ENCODE measurements around the gene RAD51D. TPM values are rescaled to one million over a fixed set of nuclear protein-coding genes. Genes with fewer than 3 reads are reported as not detected.

Gene RAD51D
- polyA plus RNA-seq, 1 of the 3 experiments (the other 2 are of a cell fraction): 11.6 TPM

DNA sequence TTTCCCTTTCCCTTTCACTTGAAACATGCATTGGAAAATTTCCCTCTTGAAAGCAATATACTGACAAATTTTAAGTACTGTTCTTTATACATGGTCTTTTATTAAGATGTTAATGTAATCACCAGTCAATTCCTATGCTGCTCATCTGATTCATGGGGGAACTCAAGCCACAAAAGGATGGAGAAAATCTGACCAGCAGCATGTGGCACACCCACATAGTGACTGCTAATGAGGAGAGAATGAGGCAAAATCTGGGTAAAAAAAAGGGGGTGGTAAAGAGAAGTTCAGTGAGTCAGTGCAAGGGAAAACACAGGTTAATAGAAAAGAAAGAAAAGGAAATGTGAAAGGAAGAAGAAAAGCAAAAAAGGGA, 67.4 kb downstream of the RAD51D start:
- CTCF ChIA-PET: no interaction called here
- H3K4me1 ChIP-seq (ENCODE audit: control insufficient read depth in 1 of 2, insufficient read depth in 2 of 2, low read depth in 1 of 2, low read length in 1 of 2): peaks cover 0 to 5% of the 10 kb centered on the region in 2 experiments; a peak in 2 of 4 replicates
- peaks cover 9% of the 10 kb centered on the region for H3F3A ChIP-seq (replicated peaks; ENCODE audit: insufficient read depth)
- no peaks in the 10 kb centered on the region for H3K36me3 ChIP-seq (replicated peaks in 1 of 2; ENCODE audit: control insufficient read depth in 1 of 2, insufficient read depth in 2 of 2, low read length in 1 of 2)
- peak overlapping the region in 1 of 2 experiments; percentile 28; a peak in 2 of 4 replicates for H3K27ac ChIP-seq (ENCODE audit: low read depth in 2 of 2, low read length in 1 of 2)
- H4K20me1 ChIP-seq (ENCODE audit: insufficient read depth): 0 out of 2 replicates have a peak, but pooled peaks cover 2% of the 10 kb centered on the region
- no peaks in the 10 kb centered on the region for H3K9me2 ChIP-seq
- no peak overlapping the region for H3K4me3 ChIP-seq (ENCODE audit: low read depth in 2 of 2, low read length in 1 of 2)
- no peak overlapping the region for H2AFZ ChIP-seq (ENCODE audit: low read depth)
- no peaks in the 10 kb centered on the region for H3K27me3 ChIP-seq (ENCODE audit: insufficient read depth)
- H3K4me2 ChIP-seq: peak overlapping the region; percentile 29; the same call in 1 of the 2 replicates
- no peak overlapping the region for H3K9ac ChIP-seq
- no peak for DNase-seq
- TF ChIP-seq TCF12 (IDR thresholded peaks at IDR 0.05): peak; percentile 2; the same call in 1 of the 2 replicates
- TF ChIP-seq, protein P1, sequence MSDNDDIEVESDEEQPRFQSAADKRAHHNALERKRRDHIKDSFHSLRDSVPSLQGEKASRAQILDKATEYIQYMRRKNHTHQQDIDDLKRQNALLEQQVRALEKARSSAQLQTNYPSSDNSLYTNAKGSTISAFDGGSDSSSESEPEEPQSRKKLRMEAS (IDR thresholded peaks at IDR 0.05; ENCODE audit: low read depth): no peak
- TF ChIP-seq, protein P2, sequence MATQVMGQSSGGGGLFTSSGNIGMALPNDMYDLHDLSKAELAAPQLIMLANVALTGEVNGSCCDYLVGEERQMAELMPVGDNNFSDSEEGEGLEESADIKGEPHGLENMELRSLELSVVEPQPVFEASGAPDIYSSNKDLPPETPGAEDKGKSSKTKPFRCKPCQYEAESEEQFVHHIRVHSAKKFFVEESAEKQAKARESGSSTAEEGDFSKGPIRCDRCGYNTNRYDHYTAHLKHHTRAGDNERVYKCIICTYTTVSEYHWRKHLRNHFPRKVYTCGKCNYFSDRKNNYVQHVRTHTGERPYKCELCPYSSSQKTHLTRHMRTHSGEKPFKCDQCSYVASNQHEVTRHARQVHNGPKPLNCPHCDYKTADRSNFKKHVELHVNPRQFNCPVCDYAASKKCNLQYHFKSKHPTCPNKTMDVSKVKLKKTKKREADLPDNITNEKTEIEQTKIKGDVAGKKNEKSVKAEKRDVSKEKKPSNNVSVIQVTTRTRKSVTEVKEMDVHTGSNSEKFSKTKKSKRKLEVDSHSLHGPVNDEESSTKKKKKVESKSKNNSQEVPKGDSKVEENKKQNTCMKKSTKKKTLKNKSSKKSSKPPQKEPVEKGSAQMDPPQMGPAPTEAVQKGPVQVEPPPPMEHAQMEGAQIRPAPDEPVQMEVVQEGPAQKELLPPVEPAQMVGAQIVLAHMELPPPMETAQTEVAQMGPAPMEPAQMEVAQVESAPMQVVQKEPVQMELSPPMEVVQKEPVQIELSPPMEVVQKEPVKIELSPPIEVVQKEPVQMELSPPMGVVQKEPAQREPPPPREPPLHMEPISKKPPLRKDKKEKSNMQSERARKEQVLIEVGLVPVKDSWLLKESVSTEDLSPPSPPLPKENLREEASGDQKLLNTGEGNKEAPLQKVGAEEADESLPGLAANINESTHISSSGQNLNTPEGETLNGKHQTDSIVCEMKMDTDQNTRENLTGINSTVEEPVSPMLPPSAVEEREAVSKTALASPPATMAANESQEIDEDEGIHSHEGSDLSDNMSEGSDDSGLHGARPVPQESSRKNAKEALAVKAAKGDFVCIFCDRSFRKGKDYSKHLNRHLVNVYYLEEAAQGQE (IDR thresholded peaks at IDR 0.05; ENCODE audit: low read depth, low read length): no peak
- TF ChIP-seq RFX5 (IDR thresholded peaks at IDR 0.05; ENCODE audit: low read length): no peak
- TF ChIP-seq NFIC (IDR thresholded peaks at IDR 0.05; ENCODE audit: borderline replicate concordance): no peak
- TF ChIP-seq TEAD4 (IDR thresholded peaks at IDR 0.05; ENCODE audit: borderline replicate concordance, insufficient read depth): no peak
- H3K79me2 ChIP-seq (ENCODE audit: insufficient read depth): peaks cover 17% of the 10 kb centered on the region
- POLR2A ChIA-PET: no interaction called here
- no peaks in the 10 kb centered on the region for H3K9me3 ChIP-seq

DNA sequence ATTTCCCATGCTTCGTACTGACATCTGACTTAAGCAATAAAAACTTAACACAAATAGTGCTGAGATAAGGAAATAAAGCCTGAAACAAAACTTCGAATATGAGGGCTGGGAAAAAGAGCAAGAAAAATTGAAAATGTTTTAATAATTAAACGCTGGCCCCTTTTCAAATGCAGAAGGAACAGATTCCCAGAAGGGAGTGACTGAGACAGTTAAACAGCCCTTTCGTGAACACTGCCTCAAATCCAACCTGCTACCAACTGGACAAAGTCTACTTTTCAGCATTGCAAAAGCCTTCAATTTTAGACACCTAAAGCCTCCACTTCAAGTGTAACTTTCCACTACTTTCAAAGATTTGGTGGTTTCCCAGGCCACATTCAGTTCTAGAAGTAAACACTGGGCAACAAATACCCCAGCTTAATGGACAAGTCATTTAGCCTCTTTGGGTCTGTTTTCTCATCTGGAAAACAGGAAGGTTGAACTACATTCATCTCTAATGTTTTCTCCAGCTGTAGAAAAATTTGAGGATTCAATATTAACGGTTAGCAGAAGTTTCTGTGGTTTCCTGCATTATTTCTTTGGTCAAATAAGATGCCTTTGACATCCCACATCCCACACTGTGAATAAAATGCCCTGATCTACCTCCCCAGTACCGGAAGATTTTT, 68.0 kb downstream of the RAD51D start:
- TF ChIP-seq TCF12 (IDR thresholded peaks at IDR 0.05) (peak; percentile 43; the same call in 1 of the 2 replicates), SMC3 (IDR thresholded peaks at IDR 0.05; ENCODE audit: low read depth, low read length) (no peak)
- H3K4me1 ChIP-seq (ENCODE audit: control insufficient read depth in 1 of 2, insufficient read depth in 2 of 2, low read depth in 1 of 2, low read length in 1 of 2): peaks cover 3 to 9% of the 10 kb centered on the region in 2 experiments; a peak in 2 of 4 replicates
- no peaks in the 10 kb centered on the region for H3K9me2 ChIP-seq
- peaks cover 15% of the 10 kb centered on the region for H3F3A ChIP-seq (replicated peaks; ENCODE audit: insufficient read depth)
- H3K9ac ChIP-seq: no peak overlapping the region
- H3K4me3 ChIP-seq (ENCODE audit: low read depth in 2 of 2, low read length in 1 of 2): no peak overlapping the region
- CTCF ChIA-PET: interaction anchor here (0.6 kb wide), 1 partner anchor 443 kb away, joined by 3 read pairs; no protein-coding TSS in a partner anchor
- H3K79me2 ChIP-seq (ENCODE audit: insufficient read depth): peaks cover 15% of the 10 kb centered on the region; the same call in 1 of the 2 replicates
- H3K27ac ChIP-seq (ENCODE audit: low read depth in 2 of 2, low read length in 1 of 2): peak overlapping the region in 1 of 2 experiments; percentile 28; a peak in 2 of 4 replicates
- DNase-seq: no peak
- H3K27me3 ChIP-seq (ENCODE audit: insufficient read depth): no peaks in the 10 kb centered on the region
- H2AFZ ChIP-seq (ENCODE audit: low read depth): no peak overlapping the region
- H4K20me1 ChIP-seq (ENCODE audit: insufficient read depth): 0 out of 2 replicates have a peak, but pooled peaks cover 6% of the 10 kb centered on the region
- H3K4me2 ChIP-seq: 0 out of 2 replicates have a peak overlapping the region, but pooled peaks have one; percentile 29
- H3K9me3 ChIP-seq: no peaks in the 10 kb centered on the region
- POLR2A ChIA-PET: no interaction called here
- 66% methylated on average over 6 of the region's 6 CpGs for WGBS (ENCODE audit: low lambda C conversion rate)
- no peaks in the 10 kb centered on the region for H3K36me3 ChIP-seq (replicated peaks in 1 of 2; ENCODE audit: control insufficient read depth in 1 of 2, insufficient read depth in 2 of 2, low read length in 1 of 2)
